ENCODE results near the gene NME9. TPM values are rescaled to one million over a fixed set of nuclear protein-coding genes. Genes with fewer than 3 reads are reported as not detected.
A peak's percentile ranks its signal among the peaks of the same experiment; 100 is the strongest.

The NME9 gene
- total RNA-seq, 4 donors from 2014 or later = 0.38 to 7.3 (median 2.0) TPM; not detected in 1

GRCh38 chr3:138348754-138349739 is 19.4 kb upstream of the NME9 start:
- intact Hi-C loops (cut with DNase I; ENCODE audit: low total_unique reads) = loop anchor here (1.0 to 5.0 kb wide), 3 partner anchors 18 to 162 kb away; partner anchors contain the start of gene ARMC8
- peak in 1 of 2 donors; percentile 46 for DNase-seq
- Histone ChIP-seq H3K4me3 (peak overlapping the region; percentile 63 to 87 (median 74)), H3K36me3 (peaks cover 0 to 3% of the 10 kb centered on the region in 2 donors), H3K4me1 (peaks cover 41 to 46% of the 10 kb centered on the region in 2 donors), H3K27ac (peak overlapping the region; percentile 93 to 98 (median 97)), H3K27me3 (no peaks in the 10 kb centered on the region), H3K9me3 (no peaks in the 10 kb centered on the region)
- in situ Hi-C loops (cut with MboI; ENCODE audit: low sequenced_read_pairs in 4 of 4) = loop anchor here in 1 of 4 donors (25.0 kb wide), 2 partner anchors 162 to 563 kb away; partner anchors contain the start of gene ARMC8
- peak in 1 of 2 donors; percentile 50 for TF ChIP-seq POLR2A (IDR thresholded peaks at IDR 0.05)
- TF ChIP-seq CTCF (IDR thresholded peaks at IDR 0.05 in 4 of 5, conservative IDR thresholded peaks at IDR 0.05 in 1 of 5) = no peak
- peak; percentile 16 to 29 for ATAC-seq

GRCh38 chr3:138347960-138348753 is 18.5 kb upstream of the NME9 start, which contains the start of gene MRAS:
TSS of gene MRAS (plus strand) at chr3:138348579. CDS start at chr3:138372884, 24,305 bp downstream.
- Histone ChIP-seq H3K27me3 (no peaks in the 10 kb centered on the region), H3K4me3 (peak within 1 kb of the TSS; percentile 63 to 87 (median 74)), H3K27ac (peak within 1 kb of the TSS; percentile 93 to 98 (median 97)), H3K9me3 (no peaks in the 10 kb centered on the region), H3K36me3 (peaks cover 0 to 3% of the 10 kb centered on the region in 2 donors), H3K4me1 (peaks cover 37 to 41% of the 10 kb centered on the region in 2 donors)
- peak; percentile 57 to 76 for ATAC-seq
- DNase-seq = peak; percentile 73 to 88
- TF ChIP-seq CTCF (IDR thresholded peaks at IDR 0.05 in 4 of 5, conservative IDR thresholded peaks at IDR 0.05 in 1 of 5) = peak; percentile 21 to 65 (median 51)
- peak; percentile 94 to 98 for TF ChIP-seq POLR2A (IDR thresholded peaks at IDR 0.05)
- in situ Hi-C loops (cut with MboI; ENCODE audit: low sequenced_read_pairs in 4 of 4) = loop anchor here in 1 of 4 donors (25.0 kb wide), 2 partner anchors 161 to 564 kb away; partner anchors contain the start of gene ARMC8
- intact Hi-C loops (cut with DNase I; ENCODE audit: low total_unique reads) = loop anchor here (1.0 to 5.0 kb wide), 3 partner anchors 17 to 161 kb away; partner anchors contain the start of gene ARMC8

GRCh38 chr3:138344754-138345153 is 15.1 kb upstream of the NME9 start:
- DNase-seq = no peak
- no peaks in the 10 kb centered on the region for H3K27me3 ChIP-seq
- TF ChIP-seq POLR2A (IDR thresholded peaks at IDR 0.05) (no peak), CTCF (IDR thresholded peaks at IDR 0.05 in 4 of 5, conservative IDR thresholded peaks at IDR 0.05 in 1 of 5) (no peak)
- H3K27ac ChIP-seq = no peak overlapping the region
- peaks cover 7 to 10% of the 10 kb centered on the region in 2 donors for H3K4me1 ChIP-seq
- no peak overlapping the region for H3K4me3 ChIP-seq
- intact Hi-C loops (cut with DNase I; ENCODE audit: low total_unique reads) (loop anchor here (5.0 kb wide), 1 partner anchor 38 kb away; no protein-coding TSS in a partner anchor), in situ Hi-C loops (cut with MboI; ENCODE audit: low sequenced_read_pairs in 4 of 4) (loop anchor here in 1 of 4 donors (25.0 kb wide), 2 partner anchors 157 to 568 kb away; partner anchors contain the start of gene ARMC8)
- no peaks in the 10 kb centered on the region for H3K36me3 ChIP-seq
- no peak for ATAC-seq
- no peaks in the 10 kb centered on the region for H3K9me3 ChIP-seq

DNA sequence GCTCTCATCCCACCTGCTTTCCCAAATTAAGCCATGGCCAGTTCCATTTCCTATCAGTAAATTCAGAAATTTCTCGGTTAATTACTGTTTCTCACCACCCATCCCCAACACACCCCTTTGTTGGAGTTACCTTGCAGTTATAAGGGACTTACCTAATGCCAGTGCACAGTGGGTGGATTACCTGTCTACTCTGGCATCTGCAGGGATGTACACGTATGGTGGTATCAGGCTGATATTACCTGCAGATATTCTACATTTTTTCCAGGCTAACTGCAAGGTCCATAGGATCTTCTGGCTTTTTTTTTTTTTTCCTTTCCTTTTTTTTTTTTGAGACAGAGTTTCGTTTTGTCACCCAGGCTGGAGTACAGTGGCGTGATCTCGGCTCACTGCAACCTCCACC is 10.9 kb upstream of the NME9 start:
- DNase-seq (no peak), ATAC-seq (no peak)
- TF ChIP-seq CTCF (IDR thresholded peaks at IDR 0.05 in 4 of 5, conservative IDR thresholded peaks at IDR 0.05 in 1 of 5) = no peak
- Histone ChIP-seq H3K36me3 (no peaks in the 10 kb centered on the region), H3K4me1 (peaks cover 14 to 22% of the 10 kb centered on the region in 2 donors), H3K27me3 (no peaks in the 10 kb centered on the region), H3K27ac (no peak overlapping the region), H3K9me3 (no peaks in the 10 kb centered on the region), H3K4me3 (no peak overlapping the region)
- in situ Hi-C loops (cut with MboI; ENCODE audit: low sequenced_read_pairs in 4 of 4) = loop anchor here in 1 of 4 donors (25.0 kb wide), 2 partner anchors 153 to 572 kb away; partner anchors contain the start of gene ARMC8
- intact Hi-C loops (cut with DNase I; ENCODE audit: low total_unique reads) = no loop called here
